Prostate gland (tissue), 2 donors: ENCODE measurements around the gene RETREG2.

Source experiments
- POLR2AphosphoS5 ChIP-seq: sonication (generic); formaldehyde crosslinking; IDR thresholded peaks from one replicate; pipeline ENCODE4 v1.6.1; 2017; ENCODE audit warnings: antibody characterized with exemption
- TF ChIP-seq, protein P1 (sequence below), 4 experiments: fragments of 200-600 bp in 2 of 4; fragments of 450-650 bp in 2 of 4; sonication (generic) in 2 of 4; IDR thresholded peaks; 1 replicate in 3 of 4; 2 replicates in 1 of 4; pipeline ENCODE4 v1.5.1; 2016 to 2019; ENCODE audit warnings: antibody characterized with exemption in 4 of 4, mild to moderate bottlenecking in 2 of 4, moderate library complexity in 2 of 4

DNA sequence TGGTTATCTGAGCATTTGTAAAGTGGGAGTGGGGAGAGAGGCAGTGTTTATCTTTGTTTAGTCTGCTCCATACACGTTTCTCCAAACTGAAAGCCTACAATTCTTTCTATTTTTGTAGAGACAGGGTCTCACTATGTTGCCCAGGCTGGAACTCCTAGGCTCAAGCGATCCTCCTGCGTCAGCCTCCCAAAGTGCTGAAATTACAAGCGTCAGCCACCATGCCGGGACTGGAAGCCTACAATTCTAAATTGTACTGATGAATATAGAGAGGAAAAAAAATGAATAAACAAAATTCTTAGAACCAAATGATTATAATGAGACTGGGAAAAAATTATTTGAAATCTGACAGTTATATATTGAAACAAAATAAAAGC, 27.1 kb downstream of the RETREG2 start:
- TF ChIP-seq, protein P1, sequence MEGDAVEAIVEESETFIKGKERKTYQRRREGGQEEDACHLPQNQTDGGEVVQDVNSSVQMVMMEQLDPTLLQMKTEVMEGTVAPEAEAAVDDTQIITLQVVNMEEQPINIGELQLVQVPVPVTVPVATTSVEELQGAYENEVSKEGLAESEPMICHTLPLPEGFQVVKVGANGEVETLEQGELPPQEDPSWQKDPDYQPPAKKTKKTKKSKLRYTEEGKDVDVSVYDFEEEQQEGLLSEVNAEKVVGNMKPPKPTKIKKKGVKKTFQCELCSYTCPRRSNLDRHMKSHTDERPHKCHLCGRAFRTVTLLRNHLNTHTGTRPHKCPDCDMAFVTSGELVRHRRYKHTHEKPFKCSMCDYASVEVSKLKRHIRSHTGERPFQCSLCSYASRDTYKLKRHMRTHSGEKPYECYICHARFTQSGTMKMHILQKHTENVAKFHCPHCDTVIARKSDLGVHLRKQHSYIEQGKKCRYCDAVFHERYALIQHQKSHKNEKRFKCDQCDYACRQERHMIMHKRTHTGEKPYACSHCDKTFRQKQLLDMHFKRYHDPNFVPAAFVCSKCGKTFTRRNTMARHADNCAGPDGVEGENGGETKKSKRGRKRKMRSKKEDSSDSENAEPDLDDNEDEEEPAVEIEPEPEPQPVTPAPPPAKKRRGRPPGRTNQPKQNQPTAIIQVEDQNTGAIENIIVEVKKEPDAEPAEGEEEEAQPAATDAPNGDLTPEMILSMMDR (IDR thresholded peaks at IDR 0.05): no peak
- no peak for TF ChIP-seq POLR2AphosphoS5
